ENCODE measurements around the gene SMCO2. TPM values are rescaled to one million over a fixed set of nuclear protein-coding genes. Genes with fewer than 3 reads are reported as not detected.

The SMCO2 gene
- total RNA-seq, 1 experiment from 2014 or later: 1.7 TPM

DNA sequence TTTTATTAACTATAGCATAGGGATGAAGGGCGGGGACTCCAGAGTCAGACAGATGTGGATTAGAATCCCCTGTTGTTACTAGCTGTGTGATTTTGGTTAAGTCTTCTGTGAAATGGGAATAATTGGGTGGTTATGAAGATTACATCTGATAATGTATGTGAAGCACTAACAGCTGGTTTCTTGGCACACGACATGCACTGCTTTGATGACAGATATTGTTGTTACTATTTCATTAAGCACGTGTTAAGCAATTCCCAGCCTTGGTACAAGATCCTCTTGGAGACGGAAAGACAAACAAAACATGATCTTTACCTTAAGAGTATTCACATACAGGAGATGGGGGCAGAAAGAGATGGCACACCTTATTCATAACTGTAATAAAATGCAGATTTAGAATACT, 85.4 kb downstream of the SMCO2 start:
- Histone ChIP-seq H2AFZ (ENCODE audit: low read length) (no peak overlapping the region), H3K4me1 (ENCODE audit: insufficient read depth, low read length) (peaks cover 10% of the 10 kb centered on the region), H3K9me2 (replicated peaks; ENCODE audit: low read length) (no peaks in the 10 kb centered on the region), H3K27me3 (ENCODE audit: low read length) (no peaks in the 10 kb centered on the region), H3K4me3 (ENCODE audit: low read length) (no peak overlapping the region), H3K4me2 (ENCODE audit: low read length) (no peak overlapping the region), H3K79me2 (ENCODE audit: low read length) (peaks cover 99% of the 10 kb centered on the region), H3F3A (ENCODE audit: low read length, unreplicated experiment) (no peaks in the 10 kb centered on the region), H3K9me3 (ENCODE audit: low read length) (no peaks in the 10 kb centered on the region), H3K9ac (ENCODE audit: low read length) (no peak overlapping the region), H3K27ac (ENCODE audit: low read length) (no peak overlapping the region), H3K36me3 (ENCODE audit: low read depth, low read length) (peaks cover 11% of the 10 kb centered on the region), H4K20me1 (ENCODE audit: low read length) (peaks cover 6% of the 10 kb centered on the region; the same call in 1 of the 2 replicates)
- intact Hi-C loops (cut with micrococcal nuclease): no loop called here
- no peak for ATAC-seq
- TF ChIP-seq EZH2phosphoT487 (IDR thresholded peaks at IDR 0.05; ENCODE audit: borderline replicate concordance, low read length) (no peak), EZH2 (IDR thresholded peaks at IDR 0.05; ENCODE audit: low read length, unreplicated experiment) (no peak)
- TF ChIP-seq, protein P1, sequence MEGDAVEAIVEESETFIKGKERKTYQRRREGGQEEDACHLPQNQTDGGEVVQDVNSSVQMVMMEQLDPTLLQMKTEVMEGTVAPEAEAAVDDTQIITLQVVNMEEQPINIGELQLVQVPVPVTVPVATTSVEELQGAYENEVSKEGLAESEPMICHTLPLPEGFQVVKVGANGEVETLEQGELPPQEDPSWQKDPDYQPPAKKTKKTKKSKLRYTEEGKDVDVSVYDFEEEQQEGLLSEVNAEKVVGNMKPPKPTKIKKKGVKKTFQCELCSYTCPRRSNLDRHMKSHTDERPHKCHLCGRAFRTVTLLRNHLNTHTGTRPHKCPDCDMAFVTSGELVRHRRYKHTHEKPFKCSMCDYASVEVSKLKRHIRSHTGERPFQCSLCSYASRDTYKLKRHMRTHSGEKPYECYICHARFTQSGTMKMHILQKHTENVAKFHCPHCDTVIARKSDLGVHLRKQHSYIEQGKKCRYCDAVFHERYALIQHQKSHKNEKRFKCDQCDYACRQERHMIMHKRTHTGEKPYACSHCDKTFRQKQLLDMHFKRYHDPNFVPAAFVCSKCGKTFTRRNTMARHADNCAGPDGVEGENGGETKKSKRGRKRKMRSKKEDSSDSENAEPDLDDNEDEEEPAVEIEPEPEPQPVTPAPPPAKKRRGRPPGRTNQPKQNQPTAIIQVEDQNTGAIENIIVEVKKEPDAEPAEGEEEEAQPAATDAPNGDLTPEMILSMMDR (conservative IDR thresholded peaks at IDR 0.05; ENCODE audit: low read depth, low read length): no peak
- no peak for DNase-seq
- no TSS peak for BruUV-seq (replicated peaks)
- CTCF ChIA-PET: interaction anchor here (0.5 to 0.6 kb wide), 3 partner anchors 70 to 97 kb away, joined by 3 to 9 read pairs (median 3); no protein-coding TSS in a partner anchor
- POLR2A ChIA-PET (ENCODE audit: unreplicated experiment): no interaction called here

DNA sequence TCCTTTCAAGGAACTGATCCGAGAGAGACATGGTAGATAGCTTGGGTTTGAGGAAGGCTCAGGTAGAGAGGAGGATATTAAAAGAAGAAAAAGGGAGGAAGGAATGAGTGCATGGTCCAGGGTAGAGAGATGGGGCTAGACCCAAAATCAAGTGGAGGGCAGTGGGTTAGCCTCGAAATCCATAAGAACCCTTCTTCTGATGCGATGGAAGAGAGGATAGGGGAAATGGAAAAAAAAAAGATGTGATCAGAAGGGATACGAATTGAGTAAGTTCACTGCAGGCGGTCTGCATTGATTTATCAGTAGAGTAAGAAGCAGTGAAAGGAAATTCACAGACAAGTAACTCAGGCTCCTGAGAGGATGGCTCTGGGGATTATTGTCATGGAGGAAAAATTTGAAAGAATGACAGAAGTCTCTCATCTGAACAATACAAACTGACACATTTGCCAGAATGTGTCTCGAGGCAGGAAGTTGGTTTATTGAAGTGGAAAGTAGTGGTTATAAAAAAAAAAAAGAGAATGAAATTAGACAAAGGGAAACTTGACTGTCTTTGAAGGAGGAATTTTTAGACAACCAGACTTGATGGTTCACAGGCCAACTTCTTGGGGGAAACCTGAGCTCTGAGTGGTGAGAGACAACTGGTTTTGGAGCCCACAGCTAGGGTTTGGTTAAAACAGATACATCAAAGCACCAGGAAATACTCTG, 87.7 kb downstream of the SMCO2 start:
- Histone ChIP-seq H3F3A (ENCODE audit: low read length, unreplicated experiment) (no peaks in the 10 kb centered on the region), H3K9ac (ENCODE audit: low read length) (no peak overlapping the region), H3K27ac (ENCODE audit: low read length) (no peak overlapping the region), H2AFZ (ENCODE audit: low read length) (no peak overlapping the region), H4K20me1 (ENCODE audit: low read length) (no peaks in the 10 kb centered on the region), H3K27me3 (ENCODE audit: low read length) (no peaks in the 10 kb centered on the region), H3K79me2 (ENCODE audit: low read length) (peaks cover 97% of the 10 kb centered on the region), H3K9me2 (replicated peaks; ENCODE audit: low read length) (no peaks in the 10 kb centered on the region), H3K9me3 (ENCODE audit: low read length) (no peaks in the 10 kb centered on the region), H3K36me3 (ENCODE audit: low read depth, low read length) (peaks cover 11% of the 10 kb centered on the region), H3K4me1 (ENCODE audit: insufficient read depth, low read length) (peaks cover 18% of the 10 kb centered on the region), H3K4me2 (ENCODE audit: low read length) (no peak overlapping the region), H3K4me3 (ENCODE audit: low read length) (no peak overlapping the region)
- no peak for TF ChIP-seq EZH2phosphoT487 (IDR thresholded peaks at IDR 0.05; ENCODE audit: borderline replicate concordance, low read length)
- TF ChIP-seq, protein P1 (conservative IDR thresholded peaks at IDR 0.05; ENCODE audit: low read depth, low read length): no peak
- no peak for TF ChIP-seq EZH2 (IDR thresholded peaks at IDR 0.05; ENCODE audit: low read length, unreplicated experiment)
- POLR2A ChIA-PET (ENCODE audit: unreplicated experiment): interaction anchor here (0.6 kb wide), 1 partner anchor 11 kb away, joined by 3 read pairs; no protein-coding TSS in a partner anchor
- ATAC-seq: no peak
- no peak for DNase-seq
- CTCF ChIA-PET: no interaction called here
- intact Hi-C loops (cut with micrococcal nuclease): no loop called here
- no TSS peak for BruUV-seq (replicated peaks)

DNA sequence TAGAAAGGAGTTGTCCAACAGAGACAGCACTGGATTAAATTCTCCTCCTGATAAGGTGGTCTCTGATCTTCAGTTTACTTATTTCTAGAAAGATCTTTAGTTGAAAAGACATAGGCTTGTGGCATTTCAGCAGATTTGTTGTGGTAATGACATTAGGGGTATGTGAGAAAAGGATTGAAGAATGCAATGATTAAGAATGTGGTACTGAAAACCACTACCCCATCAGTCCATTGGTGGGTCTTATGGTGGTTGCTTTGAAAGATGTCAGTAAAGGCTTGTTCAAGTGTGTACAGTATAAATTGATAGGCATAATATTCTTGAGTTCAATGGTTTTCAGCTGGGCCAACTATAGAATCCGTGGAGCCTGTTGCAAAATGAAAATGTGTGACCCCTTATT, 88.2 kb downstream of the SMCO2 start:
- H2AFZ ChIP-seq (ENCODE audit: low read length): no peak overlapping the region
- peaks cover 11% of the 10 kb centered on the region for H3K36me3 ChIP-seq (ENCODE audit: low read depth, low read length)
- no peaks in the 10 kb centered on the region for H3K9me3 ChIP-seq (ENCODE audit: low read length)
- H3K9ac ChIP-seq (ENCODE audit: low read length): no peak overlapping the region
- no peaks in the 10 kb centered on the region for H4K20me1 ChIP-seq (ENCODE audit: low read length)
- ChIA-PET POLR2A (ENCODE audit: unreplicated experiment) (interaction anchor here (0.6 kb wide), 1 partner anchor 10 kb away, joined by 3 read pairs; no protein-coding TSS in a partner anchor), CTCF (no interaction called here)
- H3K27ac ChIP-seq (ENCODE audit: low read length): no peak overlapping the region
- H3K79me2 ChIP-seq (ENCODE audit: low read length): peaks cover 97% of the 10 kb centered on the region
- H3K4me2 ChIP-seq (ENCODE audit: low read length): no peak overlapping the region
- no peaks in the 10 kb centered on the region for H3K9me2 ChIP-seq (replicated peaks; ENCODE audit: low read length)
- intact Hi-C loops (cut with micrococcal nuclease): no loop called here
- no peaks in the 10 kb centered on the region for H3F3A ChIP-seq (ENCODE audit: low read length, unreplicated experiment)
- no peaks in the 10 kb centered on the region for H3K27me3 ChIP-seq (ENCODE audit: low read length)
- no TSS peak for BruUV-seq (replicated peaks)
- ATAC-seq: no peak
- peaks cover 20% of the 10 kb centered on the region for H3K4me1 ChIP-seq (ENCODE audit: insufficient read depth, low read length)
- TF ChIP-seq, protein P1 (conservative IDR thresholded peaks at IDR 0.05; ENCODE audit: low read depth, low read length): no peak
- H3K4me3 ChIP-seq (ENCODE audit: low read length): no peak overlapping the region
- no peak for DNase-seq
